DOHH2 (cell line): ENCODE results near the gene EDEM3.

Experiments
- H3F3A ChIP-seq: fragments of 200-600 bp; sonication (generic), shearing (Covaris generic); 2 replicates; pipeline ENCODE4 v1.6.0; 2016; ENCODE audit warnings: antibody characterized with exemption, mild to moderate bottlenecking; ENCODE audit not compliant: control insufficient read depth, insufficient read depth
- H3K27ac ChIP-seq: fragments of 200-600 bp; sonication (generic); 2 replicates; pipeline ENCODE4 v1.5.1; 2014; ENCODE audit warnings: low read depth, mild to moderate bottlenecking, low read length, moderate library complexity
- H3K27me3 ChIP-seq: fragments of 200-600 bp; sonication (generic); 2 replicates; pipeline ENCODE4 v1.6.1; 2014; ENCODE audit warnings: mild to moderate bottlenecking, low read length, mixed read lengths; ENCODE audit not compliant: control insufficient read depth
- H3K36me3 ChIP-seq: fragments of 200-600 bp; sonication (generic); 2 replicates; pipeline ENCODE4 v1.6.1; 2014; ENCODE audit warnings: mild to moderate bottlenecking, low read length, moderate library complexity, mixed read lengths; ENCODE audit not compliant: control insufficient read depth
- H3K4me1 ChIP-seq: fragments of 200-600 bp; sonication (generic); 2 replicates; pipeline ENCODE4 v1.6.1; 2014; ENCODE audit warnings: mild to moderate bottlenecking, low read length, mixed read lengths; ENCODE audit not compliant: control insufficient read depth
- H3K4me2 ChIP-seq: fragments of 200-600 bp; sonication (generic); 2 replicates; pipeline ENCODE4 v1.6.0; 2014; ENCODE audit warnings: mild to moderate bottlenecking, low read length, moderate library complexity
- H3K4me3 ChIP-seq: fragments of 200-600 bp; sonication (generic); 2 replicates; pipeline ENCODE4 v1.5.1; 2014; ENCODE audit warnings: mild to moderate bottlenecking, low read length, mixed read lengths
- H3K79me2 ChIP-seq: fragments of 200-600 bp; sonication (generic); 2 replicates; pipeline ENCODE4 v1.6.1; 2014; ENCODE audit warnings: mild to moderate bottlenecking, low read length, mixed read lengths; ENCODE audit not compliant: control insufficient read depth
- H3K9me2 ChIP-seq: fragments of 200-600 bp; sonication (generic); replicated peaks from 2 replicates; pipeline ENCODE4 v1.6.1; 2014; ENCODE audit warnings: mild to moderate bottlenecking, low read length, mixed read lengths; ENCODE audit not compliant: control insufficient read depth
- H3K9me3 ChIP-seq: fragments of 200-600 bp; sonication (generic); 2 replicates; pipeline ENCODE4 v1.6.1; 2014; ENCODE audit warnings: antibody characterized with exemption, low read length, mixed read lengths; ENCODE audit not compliant: control insufficient read depth, insufficient read depth
- H4K20me1 ChIP-seq: fragments of 200-600 bp; sonication (generic); 2 replicates; pipeline ENCODE4 v1.6.0; 2014; ENCODE audit warnings: low read depth, mild to moderate bottlenecking, antibody characterized with exemption, low read length, moderate library complexity; ENCODE audit not compliant: control insufficient read depth, insufficient read depth
- CTCF ChIP-seq: fragments of 200-600 bp; sonication (generic); IDR thresholded peaks from one replicate; pipeline ENCODE4 v1.5.1; 2014; ENCODE audit warnings: antibody characterized with exemption, mild to moderate bottlenecking, low read depth, low read length; ENCODE audit not compliant: poor library complexity, severe bottlenecking
- EZH2phosphoT487 ChIP-seq: fragments of 200-600 bp; sonication (generic); IDR thresholded peaks from 2 replicates; pipeline ENCODE4 v1.6.1; 2017; ENCODE audit warnings: borderline replicate concordance, mild to moderate bottlenecking, antibody characterized with exemption, low read length, moderate library complexity, mixed read lengths

The EDEM3 gene

GRCh38 chr1:184646178-184646701 is 108.4 kb downstream of the EDEM3 start:
- Histone ChIP-seq H3K79me2 (no peaks in the 10 kb centered on the region), H3K9me2 (no peaks in the 10 kb centered on the region), H3K4me1 (peaks cover 17% of the 10 kb centered on the region), H3K36me3 (no peaks in the 10 kb centered on the region), H4K20me1 (no peaks in the 10 kb centered on the region), H3K9me3 (no peaks in the 10 kb centered on the region), H3K27me3 (no peaks in the 10 kb centered on the region), H3F3A (no peaks in the 10 kb centered on the region), H3K27ac (no peak overlapping the region), H3K4me2 (no peak overlapping the region), H3K4me3 (no peak overlapping the region)
- no peak for TF ChIP-seq CTCF
- TF ChIP-seq EZH2phosphoT487 = no peak

GRCh38 chr1:184644771-184645170 is 109.9 kb downstream of the EDEM3 start:
- Histone ChIP-seq H4K20me1 (no peaks in the 10 kb centered on the region), H3K9me3 (no peaks in the 10 kb centered on the region), H3K27ac (no peak overlapping the region), H3F3A (no peaks in the 10 kb centered on the region), H3K9me2 (no peaks in the 10 kb centered on the region), H3K27me3 (no peaks in the 10 kb centered on the region), H3K4me2 (no peak overlapping the region), H3K4me1 (peaks cover 10% of the 10 kb centered on the region), H3K36me3 (no peaks in the 10 kb centered on the region), H3K79me2 (no peaks in the 10 kb centered on the region), H3K4me3 (no peak overlapping the region)
- no peak for TF ChIP-seq EZH2phosphoT487

- Histone ChIP-seq H3F3A (no peaks in the 10 kb centered on the region), H3K27ac (no peak overlapping the region), H3K79me2 (no peaks in the 10 kb centered on the region), H3K9me2 (no peaks in the 10 kb centered on the region), H3K27me3 (no peaks in the 10 kb centered on the region), H3K4me1 (no peaks in the 10 kb centered on the region), H3K4me2 (no peak overlapping the region), H3K36me3 (no peaks in the 10 kb centered on the region), H4K20me1 (no peaks in the 10 kb centered on the region), H3K9me3 (no peaks in the 10 kb centered on the region), H3K4me3 (no peak overlapping the region)
- TF ChIP-seq CTCF = no peak
- TF ChIP-seq EZH2phosphoT487 = no peak
Measured at GRCh38 chr1:184643661-184644060, 111.0 kb downstream of the EDEM3 start.

- Histone ChIP-seq H3K27ac (no peak overlapping the region), H3K36me3 (no peaks in the 10 kb centered on the region), H3F3A (no peaks in the 10 kb centered on the region), H3K4me2 (no peak overlapping the region), H3K27me3 (no peaks in the 10 kb centered on the region), H3K4me1 (no peaks in the 10 kb centered on the region), H3K4me3 (no peak overlapping the region), H3K79me2 (no peaks in the 10 kb centered on the region), H3K9me3 (no peaks in the 10 kb centered on the region), H3K9me2 (no peaks in the 10 kb centered on the region), H4K20me1 (no peaks in the 10 kb centered on the region)
- TF ChIP-seq EZH2phosphoT487 = no peak
- no peak for TF ChIP-seq CTCF
Measured at GRCh38 chr1:184641894-184642293, 112.8 kb downstream of the EDEM3 start.
